Measurements from ENCODE around the gene ADCY5.

ADCY5 gene

DNA sequence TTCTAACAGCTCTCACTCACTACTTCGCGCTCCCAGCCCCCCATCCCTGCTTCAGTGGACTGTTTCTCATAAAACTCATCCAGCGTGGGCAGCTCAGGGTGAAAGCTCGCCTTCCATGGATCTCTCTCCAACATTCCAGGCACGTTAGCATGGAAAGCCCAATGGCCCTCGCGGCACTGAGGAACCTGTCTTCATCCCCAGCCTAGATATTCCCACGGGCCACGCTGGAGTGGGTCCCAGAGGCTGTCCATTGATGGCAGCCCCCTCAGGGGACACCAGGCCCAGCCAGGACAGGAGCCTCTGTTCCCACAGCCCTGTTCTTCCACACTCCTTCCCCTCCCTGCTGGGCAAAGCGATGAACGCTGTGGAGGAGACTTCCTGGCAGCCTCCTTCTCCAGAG lies 126.0 kb downstream of the ADCY5 start:
- no peak for DNase-seq (ENCODE audit: low read depth)
- H3K4me3 ChIP-seq (ENCODE audit: low read length): no peak overlapping the region
- TF ChIP-seq, protein P1, sequence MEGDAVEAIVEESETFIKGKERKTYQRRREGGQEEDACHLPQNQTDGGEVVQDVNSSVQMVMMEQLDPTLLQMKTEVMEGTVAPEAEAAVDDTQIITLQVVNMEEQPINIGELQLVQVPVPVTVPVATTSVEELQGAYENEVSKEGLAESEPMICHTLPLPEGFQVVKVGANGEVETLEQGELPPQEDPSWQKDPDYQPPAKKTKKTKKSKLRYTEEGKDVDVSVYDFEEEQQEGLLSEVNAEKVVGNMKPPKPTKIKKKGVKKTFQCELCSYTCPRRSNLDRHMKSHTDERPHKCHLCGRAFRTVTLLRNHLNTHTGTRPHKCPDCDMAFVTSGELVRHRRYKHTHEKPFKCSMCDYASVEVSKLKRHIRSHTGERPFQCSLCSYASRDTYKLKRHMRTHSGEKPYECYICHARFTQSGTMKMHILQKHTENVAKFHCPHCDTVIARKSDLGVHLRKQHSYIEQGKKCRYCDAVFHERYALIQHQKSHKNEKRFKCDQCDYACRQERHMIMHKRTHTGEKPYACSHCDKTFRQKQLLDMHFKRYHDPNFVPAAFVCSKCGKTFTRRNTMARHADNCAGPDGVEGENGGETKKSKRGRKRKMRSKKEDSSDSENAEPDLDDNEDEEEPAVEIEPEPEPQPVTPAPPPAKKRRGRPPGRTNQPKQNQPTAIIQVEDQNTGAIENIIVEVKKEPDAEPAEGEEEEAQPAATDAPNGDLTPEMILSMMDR (conservative IDR thresholded peaks at IDR 0.05; ENCODE audit: low read depth, low read length): no peak

DNA sequence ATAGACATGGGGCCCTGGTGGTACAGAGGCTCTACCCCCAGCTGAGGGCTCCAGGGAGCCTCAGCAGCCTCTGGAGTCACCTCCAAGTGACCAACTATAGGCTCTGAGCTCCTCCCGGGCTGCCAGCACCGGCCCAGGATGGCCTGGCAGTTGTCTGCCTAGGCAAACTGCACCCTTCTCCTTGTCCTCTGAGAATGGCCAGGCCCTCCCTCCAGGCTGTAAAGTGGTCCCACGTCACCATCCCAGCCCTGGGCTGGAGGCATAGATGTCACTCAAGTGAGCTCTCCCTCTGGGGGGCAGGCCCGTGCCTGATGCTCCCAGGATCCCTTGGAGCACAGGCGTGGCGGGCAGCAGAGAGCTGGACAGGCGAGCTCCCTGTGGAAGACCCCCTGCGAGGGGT lies 127.1 kb downstream of the ADCY5 start:
- no peak overlapping the region for H3K4me3 ChIP-seq (ENCODE audit: low read length)
- TF ChIP-seq, protein P1 (conservative IDR thresholded peaks at IDR 0.05; ENCODE audit: low read depth, low read length): no peak
- DNase-seq (ENCODE audit: low read depth): no peak

DNA sequence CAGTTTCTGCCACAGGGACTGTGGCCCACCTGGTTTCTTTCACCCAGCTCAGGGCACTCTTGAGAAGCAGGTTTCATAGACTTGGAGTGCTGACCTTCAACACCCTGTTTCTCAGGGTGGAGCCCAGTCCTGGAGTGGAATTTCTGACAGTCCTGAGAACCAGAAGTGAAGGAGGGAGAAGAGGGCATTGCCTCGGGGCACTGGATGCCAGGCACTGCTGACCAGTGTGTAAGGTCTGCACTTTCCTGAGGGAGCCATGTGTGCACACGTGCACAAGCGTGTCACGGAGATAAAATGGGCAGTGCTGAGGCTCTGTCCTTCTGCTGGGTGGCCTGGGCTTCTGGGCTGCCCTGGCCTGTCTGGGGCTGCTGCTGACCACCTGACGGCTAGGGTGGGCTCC lies 128.7 kb downstream of the ADCY5 start:
- DNase-seq (ENCODE audit: low read depth): no peak
- H3K4me3 ChIP-seq (ENCODE audit: low read length): no peak overlapping the region
- TF ChIP-seq, protein P1 (conservative IDR thresholded peaks at IDR 0.05; ENCODE audit: low read depth, low read length): no peak

DNA sequence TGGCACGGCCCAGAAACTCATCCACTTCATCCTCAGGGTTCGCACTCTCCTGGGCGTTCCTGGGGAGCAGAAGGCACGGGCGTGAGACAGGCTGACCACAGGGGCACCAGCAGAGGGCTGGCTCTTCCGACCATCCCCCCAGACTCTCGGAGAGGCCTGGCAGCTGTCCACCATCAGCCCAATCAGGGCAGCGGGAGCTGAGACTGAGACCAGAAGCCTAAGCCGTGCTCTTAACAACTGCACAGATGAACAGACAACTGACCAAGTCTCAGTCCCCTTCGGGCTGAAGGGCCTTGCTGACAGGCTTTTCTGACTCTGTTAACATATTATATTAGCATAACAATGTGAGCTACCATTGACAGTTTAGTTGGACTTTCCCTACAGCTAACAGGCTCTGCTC lies 129.1 kb downstream of the ADCY5 start:
- TF ChIP-seq, protein P1 (conservative IDR thresholded peaks at IDR 0.05; ENCODE audit: low read depth, low read length): no peak
- no peak for DNase-seq (ENCODE audit: low read depth)
- H3K4me3 ChIP-seq (ENCODE audit: low read length): no peak overlapping the region

DNA sequence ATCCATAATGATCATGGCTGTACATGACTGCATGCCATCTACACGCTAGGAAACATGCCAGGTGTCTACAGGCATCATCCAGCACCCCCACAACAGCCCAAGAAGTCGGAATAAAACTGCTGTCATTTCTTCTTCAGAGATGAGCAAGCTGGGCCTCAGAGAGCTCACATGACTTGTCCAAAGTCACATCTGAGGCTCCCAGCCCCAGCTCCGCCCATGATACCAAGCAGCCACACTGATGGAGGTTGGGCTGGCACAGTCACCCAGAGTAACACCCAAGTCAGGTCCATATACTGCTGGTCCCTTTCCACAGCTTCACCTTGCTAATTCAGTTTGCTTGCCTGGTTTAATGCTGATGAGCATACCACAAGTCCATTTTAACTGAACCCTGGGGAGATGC lies 130.5 kb downstream of the ADCY5 start:
- no peak overlapping the region for H3K4me3 ChIP-seq (ENCODE audit: low read length)
- TF ChIP-seq, protein P1 (conservative IDR thresholded peaks at IDR 0.05; ENCODE audit: low read depth, low read length): no peak
- no peak for DNase-seq (ENCODE audit: low read depth)

DNA sequence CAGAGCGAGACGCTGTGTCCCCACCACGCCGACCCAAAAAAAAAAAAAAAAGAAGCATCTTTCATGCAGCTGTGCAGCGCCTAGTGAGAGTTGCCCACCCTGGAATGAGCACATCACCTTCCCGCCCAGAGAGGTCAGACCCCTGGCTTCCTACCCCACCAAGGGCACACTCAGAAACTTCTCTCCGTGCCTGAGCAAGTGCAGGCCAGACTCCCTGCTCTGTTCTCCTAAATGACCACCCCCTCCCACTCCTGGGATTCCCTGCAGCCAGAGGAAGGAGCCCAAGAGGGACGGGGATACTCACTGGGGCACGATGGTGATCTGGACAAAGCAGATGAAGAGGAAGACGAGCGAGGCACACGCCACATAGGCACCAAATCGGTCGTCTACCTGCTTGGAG lies 131.2 kb downstream of the ADCY5 start:
- no peak overlapping the region for H3K4me3 ChIP-seq (ENCODE audit: low read length)
- DNase-seq (ENCODE audit: low read depth): no peak
- TF ChIP-seq, protein P1 (conservative IDR thresholded peaks at IDR 0.05; ENCODE audit: low read depth, low read length): no peak

DNA sequence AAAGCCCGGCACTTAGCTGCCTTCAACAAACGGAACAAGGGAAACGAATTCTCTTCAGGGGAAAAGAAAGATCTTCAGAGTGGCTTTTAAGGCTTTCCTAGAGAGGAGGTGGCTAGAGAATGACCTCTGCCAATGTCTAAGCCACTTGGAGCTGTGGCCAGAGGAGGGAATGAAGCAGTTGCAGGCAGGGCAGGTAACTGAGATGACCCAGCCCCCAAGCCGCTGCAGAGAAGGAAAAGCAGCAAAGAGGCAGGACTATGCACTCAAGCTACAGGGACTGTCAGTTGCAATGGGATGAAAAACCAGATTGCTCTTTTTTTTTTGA lies 133.7 kb downstream of the ADCY5 start:
- no peak overlapping the region for H3K4me3 ChIP-seq (ENCODE audit: low read length)
- no peak for DNase-seq (ENCODE audit: low read depth)
- TF ChIP-seq, protein P1 (conservative IDR thresholded peaks at IDR 0.05; ENCODE audit: low read depth, low read length): no peak
